Gastroesophageal sphincter (tissue), 3 donors: ENCODE measurements around the gene RAP1A.

Experiments used
- CTCF ChIP-seq, 4 experiments: fragments of 200-600 bp in 2 of 4; fragments of 450-650 bp in 2 of 4; sonication (generic) in 1 of 4; IDR thresholded peaks; one replicate each; pipeline ENCODE4 v1.5.1; 2017 to 2019; ENCODE audit warnings: antibody characterized with exemption in 4 of 4, mild to moderate bottlenecking in 2 of 4, moderate library complexity in 2 of 4
- POLR2AphosphoS5 ChIP-seq: sonication (generic); formaldehyde crosslinking; IDR thresholded peaks from one replicate; pipeline ENCODE4 v1.6.1; 2017; ENCODE audit warnings: antibody characterized with exemption

GRCh38 chr1:111734856-111735255 lies 115.3 kb downstream of the RAP1A start:
- TF ChIP-seq CTCF (IDR thresholded peaks at IDR 0.05) = no peak
- no peak for TF ChIP-seq POLR2AphosphoS5
